ENCODE measurements around the gene TMX2.

GRCh38 chr11:57728829-57729228 lies 16.4 kb downstream of the TMX2 start:
- TF ChIP-seq GATA2 (IDR thresholded peaks at IDR 0.05; ENCODE audit: low read depth, low read length), result no peak
- TF ChIP-seq GATA3 (IDR thresholded peaks at IDR 0.05; ENCODE audit: low read depth, low read length), result no peak

All from SH-SY5Y (cell line).